K562 (cell line): ENCODE data around the gene BLOC1S2. TPM values are rescaled to one million over a fixed set of nuclear protein-coding genes. Genes with fewer than 3 reads are reported as not detected.

Source experiments
- ATF7 ChIP-seq: fragments of 450-650 bp; IDR thresholded peaks from 2 replicates; pipeline ENCODE4 v1.7.1; 2014; ENCODE audit warnings: mild to moderate bottlenecking, moderate library complexity
- CEBPG ChIP-seq, 3 experiments: fragments of 200-800 bp in 1 of 3; sonication (Bioruptor generic) in 1 of 3; sonication (generic) in 1 of 3; formaldehyde crosslinking in 1 of 3; IDR thresholded peaks in 2 of 3; conservative IDR thresholded peaks in 1 of 3; 2 replicates each; pipeline versions ENCODE4 v1.6.1 to v1.8.0; 2016 to 2022; ENCODE audit warnings: missing compliant biosample characterization in 2 of 3, missing genetic modification characterization in 2 of 3, mild to moderate bottlenecking in 1 of 3, missing genetic modification reagents in 1 of 3
- HMGN3 ChIP-seq: IDR thresholded peaks from 2 replicates; pipeline ENCODE4 v1.6.1; 2011; ENCODE audit warnings: borderline replicate concordance, low read depth, mild to moderate bottlenecking, mixed read lengths, low read length; ENCODE audit not compliant: insufficient read length; ENCODE audit errors: extremely low read depth
- KDM2B ChIP-seq: fragments of 250-450 bp; sonication (Bioruptor Pico); IDR thresholded peaks from 2 replicates; pipeline ENCODE4 v1.8.0; 2021; ENCODE audit warnings: mild to moderate bottlenecking, moderate library complexity
- L3MBTL2 ChIP-seq: fragments of 450-650 bp; IDR thresholded peaks from 2 replicates; pipeline ENCODE4 v1.6.1; 2016; ENCODE audit warnings: mild to moderate bottlenecking, moderate library complexity
- MYC ChIP-seq, 2 experiments: fragments of 250-450 bp in 1 of 2; sonication (Bioruptor Pico) in 1 of 2; IDR thresholded peaks; 2 replicates each; pipeline versions ENCODE4 v1.5.1 to v1.6.1; 2012 to 2021; ENCODE audit warnings: low read depth in 2 of 2, borderline replicate concordance in 1 of 2, improper control_type of control experiment in 1 of 2, low read length in 1 of 2, mild to moderate bottlenecking in 1 of 2, moderate library complexity in 1 of 2
- NCOR1 ChIP-seq: fragments of 450-650 bp; IDR thresholded peaks from 2 replicates; pipeline ENCODE4 v1.6.1; 2016; ENCODE audit warnings: mild to moderate bottlenecking, moderate library complexity
- NFYB ChIP-seq: IDR thresholded peaks from 2 replicates; pipeline ENCODE4 v1.6.1; 2011; ENCODE audit warnings: mild to moderate bottlenecking, moderate library complexity; ENCODE audit not compliant: insufficient read length; ENCODE audit errors: extremely low read depth
- NRF1 ChIP-seq, 2 experiments: fragments of 450-650 bp; IDR thresholded peaks in 1 of 2; conservative IDR thresholded peaks in 1 of 2; 2 replicates each; pipeline ENCODE4 v1.6.1; 2014; ENCODE audit warnings: mild to moderate bottlenecking in 2 of 2
- POLR2H ChIP-seq: IDR thresholded peaks from 2 replicates; pipeline ENCODE4 v1.6.1; 2016; ENCODE audit warnings: missing genetic modification characterization, low read depth, mild to moderate bottlenecking, control low read depth, missing compliant biosample characterization, moderate library complexity
- RBFOX2 ChIP-seq: fragments of 200-400 bp; formaldehyde crosslinking; IDR thresholded peaks from 2 replicates; pipeline ENCODE4 v1.6.1; 2017; ENCODE audit warnings: low read depth, mild to moderate bottlenecking, low read length, moderate library complexity
- RBM39 ChIP-seq: fragments of 200-400 bp; formaldehyde crosslinking; optimal IDR thresholded peaks from 2 replicates; pipeline ENCODE3; 2018; ENCODE audit warnings: low read depth, low read length
- SIN3B ChIP-seq: fragments of 450-650 bp; IDR thresholded peaks from 2 replicates; pipeline ENCODE4 v1.6.1; 2017; ENCODE audit warnings: low read depth, mild to moderate bottlenecking, moderate library complexity
- SMARCB1 ChIP-seq: IDR thresholded peaks from 2 replicates; pipeline ENCODE4 v1.6.1; 2011; ENCODE audit warnings: improper control_type of control experiment, low read depth; ENCODE audit not compliant: insufficient read length
- SRSF7 ChIP-seq: fragments of 200-400 bp; formaldehyde crosslinking; optimal IDR thresholded peaks from 2 replicates; pipeline ENCODE3; 2017; ENCODE audit warnings: mild to moderate bottlenecking, low read depth, low read length
- TEAD4 ChIP-seq, 2 experiments: sonication (generic) in 1 of 2; formaldehyde crosslinking in 1 of 2; IDR thresholded peaks; 2 replicates each; pipeline versions ENCODE4 v1.6.1 to v1.8.0; 2012 to 2022; ENCODE audit warnings: borderline replicate concordance in 1 of 2, inconsistent platforms in 1 of 2, low read length in 1 of 2, mild to moderate bottlenecking in 1 of 2, missing genetic modification reagents in 1 of 2
- ZBTB8A ChIP-seq: fragments of 450-650 bp; IDR thresholded peaks from 2 replicates; pipeline ENCODE4 v1.6.1; 2018; ENCODE audit warnings: mild to moderate bottlenecking, moderate library complexity; ENCODE audit not compliant: partially characterized antibody
- ZNF274 ChIP-seq: IDR thresholded peaks from 2 replicates; pipeline ENCODE4 v1.6.1; 2011; ENCODE audit warnings: low read depth, mild to moderate bottlenecking, low read length, moderate library complexity, borderline replicate concordance
- polyA plus RNA-seq, 8 experiments: library from polyadenylated mRNA; depleted of rRNA in 4 of 8; stranded (reverse) in 5 of 8; unstranded in 3 of 8; fragments of >200 nt; fragmentation: Nextera tagmentation in 2 of 8; fragmentation: Illumina TruSeq in 1 of 8; extraction: Ambion mirVana in 2 of 8; extraction: Trizol in 1 of 8; gene quantifications; 2 replicates each; pipeline versions ENCODE4 v1.2.1 to v1.2.3, GENCODE V29; 2011 to 2014; ENCODE audit warnings: inconsistent platforms in 1 of 8, missing spikeins in 1 of 8
- total RNA-seq, 7 experiments: library from RNA; depleted of rRNA in 6 of 7; stranded (reverse); fragments of >200 nt in 6 of 7; fragmentation: Illumina TruSeq in 2 of 7; extraction: Trizol in 2 of 7; gene quantifications; 2 replicates each; pipeline versions ENCODE4 v1.2.1 to v1.2.3, GENCODE V29; 2011 to 2021; ENCODE audit warnings: low replicate concordance in 1 of 7
- TF ChIP-seq, protein P1 (sequence below): fragments of 250-450 bp; sonication (Bioruptor Pico); IDR thresholded peaks from 2 replicates; pipeline ENCODE4 v1.6.1; 2021; ENCODE audit warnings: mild to moderate bottlenecking
- TF ChIP-seq, protein P2 (sequence below): fragments of 450-650 bp; IDR thresholded peaks from 2 replicates; pipeline ENCODE4 v1.6.1; 2014; ENCODE audit warnings: low read depth, mild to moderate bottlenecking, moderate library complexity, borderline replicate concordance

Gene BLOC1S2
- total and polyA plus RNA-seq, 9 of the 15 experiments (the other 6 are each of a cell fraction or from before 2014, with no cell fraction given): 29.5 to 45.8 (median 34.9) TPM

- peak; percentile 78 for TF ChIP-seq RBM39
- TF ChIP-seq KDM2B (CRISPR knock-in tag): no peak
- peak; percentile 3 for TF ChIP-seq NFYB
- TF ChIP-seq, protein P1, sequence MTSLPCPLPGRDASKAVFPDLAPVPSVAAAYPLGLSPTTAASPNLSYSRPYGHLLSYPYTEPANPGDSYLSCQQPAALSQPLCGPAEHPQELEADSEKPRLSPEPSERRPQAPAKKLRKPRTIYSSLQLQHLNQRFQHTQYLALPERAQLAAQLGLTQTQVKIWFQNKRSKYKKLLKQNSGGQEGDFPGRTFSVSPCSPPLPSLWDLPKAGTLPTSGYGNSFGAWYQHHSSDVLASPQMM (CRISPR knock-in tag): no peak
- TF ChIP-seq SMARCB1: no peak
- peak; percentile 46; the same call in 1 of the 2 replicates for TF ChIP-seq TEAD4 (IDR thresholded peaks at IDR 0.05; ENCODE audit: low read length)
- no peak for TF ChIP-seq TEAD4 (CRISPR knock-in tag; IDR thresholded peaks at IDR 0.05; ENCODE audit: borderline replicate concordance)
- peak; percentile 16 to 29; a peak in 1 of 4 replicates for TF ChIP-seq NRF1 (conservative IDR thresholded peaks at IDR 0.05 in 1 of 2, IDR thresholded peaks at IDR 0.05 in 1 of 2)
- no peak for TF ChIP-seq ZBTB8A
- peak; percentile 78 for TF ChIP-seq POLR2H (tag)
- TF ChIP-seq, protein P2, sequence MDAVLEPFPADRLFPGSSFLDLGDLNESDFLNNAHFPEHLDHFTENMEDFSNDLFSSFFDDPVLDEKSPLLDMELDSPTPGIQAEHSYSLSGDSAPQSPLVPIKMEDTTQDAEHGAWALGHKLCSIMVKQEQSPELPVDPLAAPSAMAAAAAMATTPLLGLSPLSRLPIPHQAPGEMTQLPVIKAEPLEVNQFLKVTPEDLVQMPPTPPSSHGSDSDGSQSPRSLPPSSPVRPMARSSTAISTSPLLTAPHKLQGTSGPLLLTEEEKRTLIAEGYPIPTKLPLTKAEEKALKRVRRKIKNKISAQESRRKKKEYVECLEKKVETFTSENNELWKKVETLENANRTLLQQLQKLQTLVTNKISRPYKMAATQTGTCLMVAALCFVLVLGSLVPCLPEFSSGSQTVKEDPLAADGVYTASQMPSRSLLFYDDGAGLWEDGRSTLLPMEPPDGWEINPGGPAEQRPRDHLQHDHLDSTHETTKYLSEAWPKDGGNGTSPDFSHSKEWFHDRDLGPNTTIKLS: 0 out of 2 replicates have a peak, but pooled peaks have one; percentile 17
- peak; percentile 14; the same call in 1 of the 2 replicates for TF ChIP-seq CEBPG (CRISPR knock-in tag; IDR thresholded peaks at IDR 0.05)
- no peak for TF ChIP-seq CEBPG (tag; conservative IDR thresholded peaks at IDR 0.05 in 1 of 2, IDR thresholded peaks at IDR 0.05 in 1 of 2)
- TF ChIP-seq L3MBTL2: peak; percentile 43
- no peak for TF ChIP-seq HMGN3
- TF ChIP-seq RBFOX2: peak; percentile 61; the same call in 1 of the 2 replicates
- no peak for TF ChIP-seq ZNF274
- TF ChIP-seq ATF7: peak; percentile 44; the same call in 1 of the 2 replicates
- no peak for TF ChIP-seq SRSF7
- TF ChIP-seq SIN3B: peak; percentile 98
- TF ChIP-seq NCOR1: no peak
- TF ChIP-seq MYC (IDR thresholded peaks at IDR 0.05; ENCODE audit: low read depth, low read length): peak; percentile 62
- TF ChIP-seq MYC (CRISPR knock-in tag; IDR thresholded peaks at IDR 0.05; ENCODE audit: borderline replicate concordance, low read depth): no peak
Observed at GRCh38 chr10:100267239-100268104, 19.0 kb downstream of the BLOC1S2 start, which contains the start of gene CWF19L1 (continued).
